GM18499 (cell line): ENCODE results near the gene APLP1.
"Not testable (repeated sequence)": the region's sequence is repeated elsewhere in the genome, so short reads cannot be mapped to it uniquely, and the experiment has no call there.

ENCODE experiments used
- ATAC-seq: cut with Tn5 transposase; IDR thresholded peaks from one replicate; pipeline ENCODE4 v1.9.1; 2021; ENCODE audit warnings: moderate number of reproducible peaks; ENCODE audit not compliant: insufficient read depth, unreplicated experiment

Gene APLP1

GRCh38 chr19:35879068-35879467 is 10.7 kb downstream of the APLP1 start:
- no peak for ATAC-seq

GRCh38 chr19:35879770-35880317 is 11.5 kb downstream of the APLP1 start:
- no peak for ATAC-seq

- no peak for ATAC-seq
These were observed 13.9 kb downstream of the APLP1 start for GRCh38 chr19:35882114-35882832.

DNA sequence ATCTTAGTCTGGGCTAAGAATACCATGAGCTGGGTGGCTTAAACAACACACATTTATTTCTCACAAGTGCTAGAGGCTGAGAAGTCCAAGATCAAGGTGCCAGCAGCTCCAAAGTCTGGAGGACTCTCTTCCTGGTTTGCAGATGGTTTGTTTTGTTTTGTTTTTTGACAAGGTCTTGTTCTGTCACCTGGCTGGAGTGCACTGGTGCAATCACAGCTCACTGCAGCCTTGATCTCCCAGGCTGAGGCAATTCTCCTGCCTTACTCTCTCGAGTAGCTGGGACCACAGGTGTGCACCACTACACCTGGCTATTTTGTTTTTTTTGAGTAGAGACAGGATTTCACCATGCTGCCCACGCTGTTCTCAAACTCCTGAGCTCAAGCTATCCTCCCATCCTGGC is 15.5 kb downstream of the APLP1 start:
- no peak for ATAC-seq

DNA sequence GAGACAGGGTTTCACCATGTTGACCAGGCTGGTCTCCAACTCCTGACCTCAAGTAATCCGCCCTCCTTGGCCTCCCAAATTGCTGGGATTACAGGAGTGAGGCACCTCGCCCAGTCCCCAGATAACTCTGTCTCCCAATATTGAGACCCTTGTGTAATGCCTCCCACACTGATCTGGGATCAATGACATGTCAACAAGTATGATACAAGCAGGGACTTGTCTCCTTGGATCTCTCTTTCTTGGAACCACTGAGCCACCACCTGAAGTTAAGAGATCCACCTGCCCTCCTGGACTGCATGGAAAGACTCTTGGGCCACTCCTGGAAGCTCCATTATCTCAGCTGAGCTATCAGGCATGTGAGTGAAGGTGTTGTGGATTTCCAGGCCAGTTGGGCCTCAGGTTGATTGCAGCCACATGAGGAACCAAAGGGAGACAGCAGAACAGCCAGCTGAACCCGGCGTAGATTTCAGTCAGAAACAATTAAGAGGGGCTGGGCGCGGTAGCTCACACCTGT is 16.9 kb downstream of the APLP1 start:
- no peak for ATAC-seq

DNA sequence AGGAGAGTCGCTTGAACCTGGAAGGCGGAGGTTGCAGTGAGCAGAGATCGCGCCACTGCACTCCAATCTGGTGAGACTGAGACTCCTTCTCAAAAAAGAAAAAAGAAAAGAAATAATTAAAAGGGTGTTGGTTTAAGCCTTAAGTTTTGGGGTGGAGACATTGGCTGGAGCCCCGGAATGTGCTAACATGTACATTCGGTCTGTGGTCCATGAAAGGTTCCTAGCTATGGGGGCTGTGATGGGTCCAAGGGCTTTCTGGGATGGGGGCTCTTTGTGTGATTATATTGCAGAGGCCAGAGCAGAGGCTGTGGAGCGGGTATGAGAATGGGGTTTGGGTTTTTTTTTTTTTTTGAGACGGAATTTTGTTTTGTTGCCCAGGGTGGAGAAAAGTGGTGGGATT is 17.5 kb downstream of the APLP1 start:
- ATAC-seq: no peak

DNA sequence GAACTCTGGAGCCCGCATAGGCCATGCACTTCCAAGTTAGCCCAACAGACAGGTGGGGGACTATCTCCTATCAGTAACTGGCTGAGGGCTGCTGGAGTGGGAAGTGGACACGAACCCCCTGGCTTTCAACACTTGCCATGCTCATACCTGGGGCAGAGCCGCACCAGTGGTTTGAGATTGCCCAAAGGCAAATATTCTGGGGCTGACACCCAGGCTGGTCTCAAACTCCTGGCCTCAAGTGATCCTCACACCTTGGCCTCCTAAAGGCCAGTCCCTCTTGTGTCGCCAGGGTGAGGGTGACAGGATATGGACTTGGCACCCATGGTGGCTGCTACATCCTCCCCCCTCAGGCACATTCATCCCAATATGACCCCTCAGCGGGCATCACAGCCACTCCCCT is 18.8 kb downstream of the APLP1 start:
- no peak for ATAC-seq

- no peak for ATAC-seq
These were observed 20.0 kb downstream of the APLP1 start for GRCh38 chr19:35888398-35888797.

DNA sequence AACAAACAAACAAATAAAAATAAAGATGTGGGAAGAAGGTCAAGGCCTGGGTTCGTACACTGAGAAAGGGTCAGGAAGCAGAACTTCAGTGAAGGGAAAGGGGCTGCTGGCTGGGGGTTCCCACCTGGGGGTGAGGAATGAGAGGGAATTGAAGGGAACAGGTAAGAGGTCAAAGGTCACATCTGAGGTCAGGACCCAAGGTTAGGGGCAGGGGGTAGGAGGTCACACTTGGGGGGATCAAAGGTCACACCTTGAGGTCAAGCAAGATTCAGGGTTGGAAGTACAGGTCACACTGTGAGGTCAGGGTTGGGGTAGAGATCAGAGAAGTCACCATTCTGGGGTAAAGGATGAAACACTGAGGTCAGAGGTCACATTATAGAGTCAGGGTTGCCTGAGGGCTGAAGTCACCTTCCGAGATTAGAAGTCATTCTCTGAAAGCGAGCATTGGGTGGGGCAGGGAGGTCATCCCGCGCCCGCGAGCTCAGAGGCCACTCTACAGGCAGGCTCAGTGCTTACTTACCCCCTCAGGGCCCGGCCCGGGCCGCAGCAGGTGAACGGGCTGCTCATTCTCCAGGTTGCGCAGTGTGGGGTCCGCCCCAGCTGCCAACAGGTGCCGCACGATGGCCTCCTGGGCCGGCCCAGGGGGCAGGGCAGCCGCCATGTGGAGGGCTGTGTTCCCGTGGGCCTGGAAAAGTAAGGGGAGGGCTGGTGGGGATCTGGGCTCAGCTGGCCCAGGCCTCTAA is 21.2 kb downstream of the APLP1 start:
- ATAC-seq: no peak

DNA sequence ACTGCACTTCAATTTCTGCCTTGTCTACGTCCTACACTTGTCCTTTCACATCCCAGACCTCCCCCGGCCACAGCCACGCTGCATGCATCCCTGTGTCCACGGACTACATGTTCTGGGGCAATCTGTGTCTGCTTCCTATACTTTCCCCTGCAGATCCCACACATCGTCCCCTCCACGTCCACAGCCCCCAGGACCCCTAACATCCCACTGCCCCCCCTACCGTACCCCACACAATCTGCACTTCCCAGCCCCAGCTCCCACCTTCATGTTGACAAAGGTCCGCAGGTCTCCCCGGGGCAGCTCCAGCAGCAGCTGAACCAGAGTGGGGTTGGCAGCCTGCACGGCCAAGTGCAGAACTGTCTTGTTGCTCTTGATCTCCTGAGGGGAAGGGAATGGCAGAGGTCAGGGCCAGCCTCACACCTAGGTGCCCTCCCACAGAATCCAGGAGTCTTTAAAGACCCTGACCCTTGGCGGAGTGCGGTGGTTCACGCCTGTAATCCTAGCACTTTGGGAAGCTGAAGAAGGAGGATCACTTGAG is 21.8 kb downstream of the APLP1 start:
- ATAC-seq: no peak

DNA sequence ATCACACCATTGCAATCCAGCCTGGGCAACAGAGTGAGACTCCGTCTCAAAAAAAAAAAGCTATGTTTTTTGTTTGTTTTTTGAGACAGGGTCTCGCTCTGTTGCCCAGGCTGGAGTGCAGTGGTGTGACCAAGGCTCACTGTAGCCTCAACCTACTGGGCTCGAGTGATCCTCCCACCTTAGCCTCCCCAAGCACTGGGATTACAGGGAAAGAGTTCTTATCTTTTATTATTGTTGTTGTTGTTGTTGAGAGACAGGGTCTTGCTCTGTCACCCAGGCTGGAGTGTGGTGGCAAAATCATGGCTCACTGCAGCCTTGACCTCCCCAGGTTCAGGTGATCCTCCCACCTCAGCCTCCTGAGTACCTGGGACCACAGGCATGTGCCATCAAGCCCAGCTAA is 23.4 kb downstream of the APLP1 start:
- ATAC-seq: not testable (repeated sequence)

DNA sequence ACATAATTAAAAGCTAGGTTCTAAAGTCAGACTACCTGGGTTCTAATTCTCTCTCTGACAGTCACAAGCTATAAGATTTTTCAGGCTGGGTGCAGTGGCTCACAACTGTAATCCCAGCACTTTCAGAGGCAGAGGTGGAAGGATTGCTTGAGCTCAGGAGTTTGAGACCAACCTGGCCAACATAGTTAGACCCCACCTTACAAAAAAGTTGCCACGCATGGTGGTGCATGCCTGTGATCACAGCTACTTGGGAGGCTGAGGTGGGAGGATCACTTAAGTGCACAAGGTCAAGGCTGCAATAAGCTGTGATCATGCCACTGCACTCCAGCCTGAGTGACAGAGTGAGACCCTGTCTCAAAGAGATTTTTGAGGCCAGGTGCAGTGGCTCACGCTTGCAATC is 26.0 kb downstream of the APLP1 start:
- ATAC-seq: no peak

GRCh38 chr19:35895911-35896642 is 27.7 kb downstream of the APLP1 start:
- ATAC-seq: no peak

DNA sequence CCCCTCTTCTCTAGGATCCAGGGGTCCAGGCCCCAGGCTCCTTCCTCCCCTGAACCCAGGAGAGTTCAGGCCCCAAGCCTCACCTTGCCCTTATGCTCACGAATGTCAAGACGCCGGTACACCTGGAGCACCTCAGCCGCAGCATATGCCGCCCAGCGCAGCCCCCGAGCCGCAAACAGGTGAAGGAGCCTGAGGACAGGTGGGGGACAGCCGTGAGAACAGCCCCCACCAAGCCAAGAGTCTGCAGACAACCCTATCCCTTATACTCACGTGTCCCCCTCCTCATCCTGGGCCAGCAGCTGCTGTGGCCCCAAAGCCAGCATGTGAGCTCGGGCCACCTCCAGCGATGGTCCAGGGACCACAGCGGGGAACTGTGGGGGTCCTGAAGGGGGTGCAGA is 28.3 kb downstream of the APLP1 start:
- no peak for ATAC-seq

DNA sequence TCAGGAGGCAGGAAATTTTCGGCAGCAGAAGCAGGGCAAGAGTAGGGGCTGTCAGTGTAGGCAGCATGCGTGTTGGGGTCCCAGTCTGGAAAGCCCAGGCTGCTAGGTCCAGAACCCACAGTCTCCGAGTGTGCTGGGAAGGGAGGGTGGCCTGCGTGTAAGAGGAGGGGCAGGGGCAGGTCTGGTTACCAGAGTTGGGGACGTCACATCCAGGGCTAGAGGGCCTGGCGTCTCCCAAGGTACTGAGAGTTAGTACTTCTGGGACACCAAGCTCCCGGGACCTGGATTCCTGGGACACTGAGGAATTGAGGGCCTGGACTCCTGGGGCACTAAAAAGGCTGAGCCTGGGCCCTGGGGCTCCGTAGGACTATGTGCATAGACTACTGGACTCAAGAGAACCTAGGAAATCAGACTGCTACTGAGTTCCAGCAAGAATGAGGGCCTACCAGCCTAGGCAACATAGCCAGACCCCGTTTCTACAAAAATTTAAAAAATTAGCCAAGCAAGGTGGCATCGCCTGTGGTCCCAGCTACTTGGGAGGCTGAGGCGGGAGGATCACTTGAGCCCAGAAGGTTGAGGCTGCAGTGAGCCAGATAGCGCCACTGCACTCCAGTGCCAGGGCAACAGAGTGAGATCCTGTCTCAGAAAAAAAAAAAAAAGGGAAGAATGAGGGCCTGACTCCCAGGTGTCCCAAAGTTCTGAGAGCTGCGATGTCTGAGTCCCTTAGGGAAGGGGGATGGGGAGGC is 29.5 kb downstream of the APLP1 start:
- no peak for ATAC-seq

GRCh38 chr19:35898499-35898809 is 30.1 kb downstream of the APLP1 start:
- ATAC-seq: no peak

- no peak for ATAC-seq
These were observed 31.3 kb downstream of the APLP1 start for GRCh38 chr19:35899547-35900214.

GRCh38 chr19:35901055-35901644 is 32.8 kb downstream of the APLP1 start:
- ATAC-seq: no peak
